HG03342 (cell line): ENCODE data around the gene ACAT1.
A peak's percentile ranks its signal among the peaks of the same experiment; 100 is the strongest.
"Not testable (repeated sequence)": the region's sequence is repeated elsewhere in the genome, so short reads cannot be mapped to it uniquely, and the experiment has no call there.

Experiments
- ATAC-seq: cut with Tn5 transposase; IDR thresholded peaks from one replicate; pipeline ENCODE4 v1.9.1; 2021; ENCODE audit warnings: mild to moderate bottlenecking, moderate library complexity; ENCODE audit not compliant: unreplicated experiment

Gene ACAT1

GRCh38 chr11:108144615-108145014 is 23.2 kb downstream of the ACAT1 start:
- ATAC-seq, result no peak

- no peak for ATAC-seq
Observed at GRCh38 chr11:108147150-108147549, 25.8 kb downstream of the ACAT1 start.

- ATAC-seq, result no peak
Observed at GRCh38 chr11:108148556-108148955, 27.2 kb downstream of the ACAT1 start.

GRCh38 chr11:108154591-108154990 is 33.2 kb downstream of the ACAT1 start:
- ATAC-seq, result no peak

GRCh38 chr11:108160970-108161566 is 39.7 kb downstream of the ACAT1 start:
- peak; percentile 99 for ATAC-seq

- ATAC-seq, result not testable (repeated sequence)
Observed at GRCh38 chr11:108162878-108163277, 41.5 kb downstream of the ACAT1 start.

- ATAC-seq, result no peak
Observed at GRCh38 chr11:108167624-108168023, 46.3 kb downstream of the ACAT1 start.

- ATAC-seq, result no peak
Observed at GRCh38 chr11:108170184-108170583, 48.8 kb downstream of the ACAT1 start.

- no peak for ATAC-seq
Observed at GRCh38 chr11:108177570-108177969, 56.2 kb downstream of the ACAT1 start.

GRCh38 chr11:108193725-108194124 is 72.4 kb downstream of the ACAT1 start:
- ATAC-seq, result no peak

- ATAC-seq, result no peak
Observed at GRCh38 chr11:108196901-108197300, 75.5 kb downstream of the ACAT1 start.
